ENCODE results near the gene RAB27A. TPM values are rescaled to one million over a fixed set of nuclear protein-coding genes. Genes with fewer than 3 reads are reported as not detected.

RAB27A gene
- total and polyA plus RNA-seq, 12 donors: 3.0 to 13.9 (median 4.3) TPM

DNA sequence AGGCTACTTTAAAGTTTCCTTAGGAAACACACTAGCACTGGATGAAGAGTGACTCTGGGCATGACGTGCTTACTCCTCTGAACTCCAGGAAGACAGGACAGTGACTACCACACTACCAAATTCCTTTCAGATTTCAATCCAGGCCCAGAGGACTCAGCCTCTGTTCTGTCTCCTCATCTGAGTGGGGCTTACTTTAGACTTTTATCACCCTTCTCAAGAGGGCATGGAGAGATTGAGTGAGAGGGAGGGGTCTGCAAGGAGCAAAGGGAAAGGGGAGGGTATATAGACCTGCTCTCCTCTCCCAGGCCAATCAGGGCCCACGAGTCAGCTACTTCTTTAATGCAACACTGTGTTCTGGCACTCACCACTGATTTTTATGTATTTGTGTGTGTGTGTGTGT lies 63.5 kb downstream of the RAB27A start:
- Histone ChIP-seq H3K27ac (no peak overlapping the region), H3K9me3 (no peaks in the 10 kb centered on the region), H3K4me3 (no peak overlapping the region), H3K27me3 (no peaks in the 10 kb centered on the region), H3K36me3 (peaks cover 0 to 68% (median 0%) of the 10 kb centered on the region in 9 donors), H3K4me1 (peaks cover 0 to 52% (median 0%) of the 10 kb centered on the region in 9 donors)
- DNase-seq (no peak), ATAC-seq (no peak)
- WGBS, 2 donors: 92 to 96% methylated on average over 2 of the region's 2 CpGs
- intact Hi-C loops (cut with DNase I): loop anchor here in 2 of 10 donors (10.0 kb wide), 1 partner anchor 209 kb away; no protein-coding TSS in a partner anchor
- TF ChIP-seq, protein P1, sequence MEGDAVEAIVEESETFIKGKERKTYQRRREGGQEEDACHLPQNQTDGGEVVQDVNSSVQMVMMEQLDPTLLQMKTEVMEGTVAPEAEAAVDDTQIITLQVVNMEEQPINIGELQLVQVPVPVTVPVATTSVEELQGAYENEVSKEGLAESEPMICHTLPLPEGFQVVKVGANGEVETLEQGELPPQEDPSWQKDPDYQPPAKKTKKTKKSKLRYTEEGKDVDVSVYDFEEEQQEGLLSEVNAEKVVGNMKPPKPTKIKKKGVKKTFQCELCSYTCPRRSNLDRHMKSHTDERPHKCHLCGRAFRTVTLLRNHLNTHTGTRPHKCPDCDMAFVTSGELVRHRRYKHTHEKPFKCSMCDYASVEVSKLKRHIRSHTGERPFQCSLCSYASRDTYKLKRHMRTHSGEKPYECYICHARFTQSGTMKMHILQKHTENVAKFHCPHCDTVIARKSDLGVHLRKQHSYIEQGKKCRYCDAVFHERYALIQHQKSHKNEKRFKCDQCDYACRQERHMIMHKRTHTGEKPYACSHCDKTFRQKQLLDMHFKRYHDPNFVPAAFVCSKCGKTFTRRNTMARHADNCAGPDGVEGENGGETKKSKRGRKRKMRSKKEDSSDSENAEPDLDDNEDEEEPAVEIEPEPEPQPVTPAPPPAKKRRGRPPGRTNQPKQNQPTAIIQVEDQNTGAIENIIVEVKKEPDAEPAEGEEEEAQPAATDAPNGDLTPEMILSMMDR (IDR thresholded peaks at IDR 0.05): no peak

DNA sequence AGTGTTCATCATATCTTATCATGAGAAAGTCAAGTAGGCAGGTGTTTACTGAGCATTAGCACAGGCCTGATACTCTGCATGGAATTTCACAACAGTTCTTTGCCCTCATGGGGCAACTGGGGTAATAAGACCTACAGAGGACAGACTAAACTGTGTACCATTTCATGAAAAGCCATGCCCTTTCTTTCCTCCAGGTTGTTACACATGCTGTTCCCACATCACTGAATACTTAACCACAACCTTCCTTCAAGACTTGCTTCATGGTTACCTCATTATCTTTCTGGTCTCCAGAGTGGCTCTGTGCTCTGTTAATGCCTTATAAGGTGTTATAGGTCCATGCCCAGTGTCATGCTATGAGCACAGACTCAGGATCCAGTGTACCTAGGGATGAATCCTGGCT lies 64.7 kb downstream of the RAB27A start:
- peak overlapping the region in 1 of 10 donors; percentile 27 for H3K27ac ChIP-seq
- no peak for ATAC-seq
- H3K4me1 ChIP-seq: peaks cover 0 to 56% (median 0%) of the 10 kb centered on the region in 9 donors
- no peak for DNase-seq
- peaks cover 0 to 72% (median 0%) of the 10 kb centered on the region in 9 donors for H3K36me3 ChIP-seq
- intact Hi-C loops (cut with DNase I): loop anchor here in 2 of 10 donors (10.0 kb wide), 1 partner anchor 210 kb away; no protein-coding TSS in a partner anchor
- no peak overlapping the region for H3K4me3 ChIP-seq
- H3K27me3 ChIP-seq: no peaks in the 10 kb centered on the region
- TF ChIP-seq, protein P1 (IDR thresholded peaks at IDR 0.05): no peak
- H3K9me3 ChIP-seq: no peaks in the 10 kb centered on the region

DNA sequence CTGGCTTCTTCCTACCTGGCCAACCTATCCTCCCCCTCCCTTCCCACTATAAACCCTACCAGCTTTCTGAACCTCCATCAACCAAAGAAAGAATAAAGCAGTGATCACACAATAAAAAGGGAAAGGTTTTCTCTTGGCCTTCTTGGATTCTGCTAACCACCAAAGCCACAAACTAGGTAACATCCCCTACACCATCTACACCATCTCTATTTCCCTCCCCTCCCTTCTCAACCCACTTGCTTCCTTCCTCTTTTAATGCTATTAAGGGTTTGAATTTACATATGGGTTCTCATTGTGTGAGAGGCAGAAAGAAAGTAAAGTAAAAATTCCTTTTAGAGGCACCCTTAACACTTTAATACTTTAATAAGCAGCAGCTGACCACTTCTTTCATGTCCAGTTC lies 67.0 kb downstream of the RAB27A start:
- ATAC-seq (peak in 1 of 8 donors; percentile 47), DNase-seq (no peak)
- H3K36me3 ChIP-seq: peaks cover 0 to 65% (median 0%) of the 10 kb centered on the region in 9 donors
- TF ChIP-seq, protein P1 (IDR thresholded peaks at IDR 0.05): no peak
- H3K9me3 ChIP-seq: no peaks in the 10 kb centered on the region
- peaks cover 0 to 74% (median 0%) of the 10 kb centered on the region in 9 donors for H3K4me1 ChIP-seq
- H3K27ac ChIP-seq: peak overlapping the region in 1 of 10 donors; percentile 91
- H3K27me3 ChIP-seq: no peaks in the 10 kb centered on the region
- intact Hi-C loops (cut with DNase I): loop anchor here in 2 of 10 donors (10.0 kb wide), 1 partner anchor 212 kb away; no protein-coding TSS in a partner anchor
- peak overlapping the region in 1 of 10 donors; percentile 0 for H3K4me3 ChIP-seq

DNA sequence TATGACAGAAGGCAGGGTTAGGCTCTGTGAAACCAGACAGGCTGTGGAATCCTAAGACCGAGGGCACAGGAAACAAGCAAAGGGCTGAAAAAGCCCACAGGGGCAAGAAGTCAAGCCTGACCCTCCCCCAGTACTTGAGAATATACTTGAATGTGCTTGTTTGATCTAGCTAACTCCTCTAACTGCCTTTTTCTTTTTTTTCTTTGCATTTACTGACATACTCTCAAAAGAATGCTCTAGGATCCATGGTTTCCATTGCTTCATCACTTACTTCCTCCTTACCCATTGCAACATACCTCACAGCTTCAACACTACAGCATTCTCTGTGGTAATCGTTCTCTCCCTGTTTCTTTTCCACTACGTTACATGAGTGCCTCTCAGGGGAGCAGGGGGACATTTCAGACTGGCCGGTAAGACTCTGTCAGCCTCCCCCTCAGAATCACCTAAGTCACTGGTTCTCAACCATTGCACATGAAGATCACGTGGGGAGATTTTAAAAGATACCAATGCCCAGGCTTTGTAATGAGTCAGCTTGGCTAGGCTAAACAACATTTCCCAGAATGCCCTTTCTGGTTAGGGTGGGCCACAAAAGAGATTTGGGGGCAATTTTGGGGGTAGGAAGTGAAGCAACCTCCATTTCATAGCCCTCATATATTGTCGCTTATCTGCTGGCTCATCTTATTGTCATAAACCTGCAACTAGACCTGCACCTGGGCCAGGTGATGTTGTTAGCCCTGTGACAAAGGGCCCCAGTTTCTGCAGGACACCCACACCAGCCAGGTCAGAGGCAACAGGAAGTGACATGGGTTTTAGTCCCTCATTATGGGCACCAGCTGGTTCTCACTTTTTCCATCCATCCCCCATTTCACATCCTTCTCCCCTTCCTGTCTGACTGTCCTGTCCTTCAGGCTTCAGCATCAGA lies 68.3 kb downstream of the RAB27A start:
- peaks cover 0 to 53% (median 0%) of the 10 kb centered on the region in 9 donors for H3K36me3 ChIP-seq
- H3K9me3 ChIP-seq: no peaks in the 10 kb centered on the region

More for the DNA sequence above, 68.3 kb downstream of the RAB27A start:
- DNase-seq (no peak), ATAC-seq (peak in 7 of 8 donors; percentile 38 to 87 (median 67))
- 67 to 68% methylated on average over 6 of the region's 6 CpGs for WGBS, 2 donors
- Histone ChIP-seq H3K27ac (peak overlapping the region in 3 of 10 donors; percentile 10 to 91 (median 48)), H3K4me3 (peak overlapping the region in 1 of 10 donors; percentile 18), H3K4me1 (peaks cover 0 to 78% (median 0%) of the 10 kb centered on the region in 9 donors), H3K27me3 (no peaks in the 10 kb centered on the region)
- TF ChIP-seq, protein P1 (IDR thresholded peaks at IDR 0.05): no peak
- intact Hi-C loops (cut with DNase I): loop anchor here in 2 of 10 donors (2.0 to 10.0 kb wide), 2 partner anchors 67 to 213 kb away; partner anchors contain the start of gene RAB27A (in 1 of the 2)
